OCI-LY1 (cell line): ENCODE results near the gene SLC38A4.

Experiments used
- EZH2 ChIP-seq: fragments of 200-600 bp; sonication (generic), shearing (Covaris generic); IDR thresholded peaks from 2 replicates; pipeline ENCODE4 v1.8.0; 2017; ENCODE audit warnings: borderline replicate concordance, mixed run types, mild to moderate bottlenecking, antibody characterized with exemption, low read length, moderate library complexity, mixed read lengths
- TF ChIP-seq, protein P1 (sequence below): fragments of 200-600 bp; sonication (generic), shearing (Covaris generic); IDR thresholded peaks from 2 replicates; pipeline ENCODE4 v1.5.1; 2017; ENCODE audit warnings: mild to moderate bottlenecking, antibody characterized with exemption, low read length, moderate library complexity, mixed read lengths

DNA sequence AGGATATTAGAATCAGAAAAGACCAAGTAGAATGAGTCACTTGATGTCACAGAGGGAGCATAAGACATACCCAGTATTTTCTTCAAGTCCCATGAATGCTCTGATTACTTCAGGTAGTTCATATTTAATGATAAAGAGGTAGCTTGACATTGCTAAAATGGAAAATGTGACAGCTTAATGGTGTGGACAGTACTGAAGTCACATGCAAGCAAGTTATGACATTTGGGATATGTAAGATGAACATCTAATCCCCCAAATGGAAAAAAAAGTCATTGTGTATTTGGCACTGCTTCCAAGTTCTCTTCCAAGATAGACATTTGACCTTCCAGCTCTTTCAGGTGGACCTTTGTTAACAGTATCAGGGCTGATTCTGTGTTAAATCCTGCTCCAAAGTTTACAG is 45.9 kb downstream of the SLC38A4 start:
- TF ChIP-seq, protein P1, sequence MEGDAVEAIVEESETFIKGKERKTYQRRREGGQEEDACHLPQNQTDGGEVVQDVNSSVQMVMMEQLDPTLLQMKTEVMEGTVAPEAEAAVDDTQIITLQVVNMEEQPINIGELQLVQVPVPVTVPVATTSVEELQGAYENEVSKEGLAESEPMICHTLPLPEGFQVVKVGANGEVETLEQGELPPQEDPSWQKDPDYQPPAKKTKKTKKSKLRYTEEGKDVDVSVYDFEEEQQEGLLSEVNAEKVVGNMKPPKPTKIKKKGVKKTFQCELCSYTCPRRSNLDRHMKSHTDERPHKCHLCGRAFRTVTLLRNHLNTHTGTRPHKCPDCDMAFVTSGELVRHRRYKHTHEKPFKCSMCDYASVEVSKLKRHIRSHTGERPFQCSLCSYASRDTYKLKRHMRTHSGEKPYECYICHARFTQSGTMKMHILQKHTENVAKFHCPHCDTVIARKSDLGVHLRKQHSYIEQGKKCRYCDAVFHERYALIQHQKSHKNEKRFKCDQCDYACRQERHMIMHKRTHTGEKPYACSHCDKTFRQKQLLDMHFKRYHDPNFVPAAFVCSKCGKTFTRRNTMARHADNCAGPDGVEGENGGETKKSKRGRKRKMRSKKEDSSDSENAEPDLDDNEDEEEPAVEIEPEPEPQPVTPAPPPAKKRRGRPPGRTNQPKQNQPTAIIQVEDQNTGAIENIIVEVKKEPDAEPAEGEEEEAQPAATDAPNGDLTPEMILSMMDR: no peak
- no peak for TF ChIP-seq EZH2
